ENCODE data around the gene TRAPPC14.
A peak's percentile ranks its signal among the peaks of the same experiment; 100 is the strongest.

The TRAPPC14 gene

DNA sequence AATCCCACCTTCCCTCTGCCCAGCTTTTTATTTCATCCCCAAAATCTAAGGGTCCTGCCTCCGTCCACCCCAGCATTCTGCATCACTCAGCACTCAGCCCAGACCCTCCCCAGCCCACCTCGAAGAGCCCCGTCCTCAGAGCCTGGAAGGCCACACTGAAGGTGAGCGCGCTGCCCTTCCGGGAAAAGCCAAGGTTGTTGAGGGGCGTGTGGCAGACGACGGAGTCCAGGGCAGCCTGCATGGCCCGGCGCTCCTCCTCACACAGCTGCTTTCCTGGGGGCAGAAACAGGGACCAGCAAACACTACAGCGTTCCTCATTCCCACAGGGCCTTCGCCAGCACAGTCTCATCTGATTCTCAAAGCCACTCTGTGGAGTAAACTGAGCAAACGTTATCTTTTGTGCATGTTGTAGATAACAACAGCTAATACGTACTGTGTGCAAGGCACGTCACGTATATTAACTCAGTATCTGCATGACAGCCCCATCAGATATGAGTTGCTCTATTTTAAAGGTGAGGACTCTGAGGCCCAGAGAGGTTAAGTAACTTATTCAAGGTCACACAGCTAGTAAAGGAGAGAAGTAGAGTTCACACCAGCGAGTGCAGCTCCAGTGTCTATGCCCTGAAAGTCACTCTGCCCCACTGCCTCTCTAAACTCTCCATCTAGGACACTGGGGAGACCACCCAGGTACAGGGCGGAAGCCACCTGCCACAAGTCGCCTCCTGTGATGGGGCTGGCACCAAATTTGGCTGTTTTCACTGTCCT is 2.8 kb downstream of the TRAPPC14 start:
- Histone ChIP-seq H3K4me1 (ENCODE audit: insufficient read depth, insufficient read length) (peaks cover 19% of the 10 kb centered on the region), H3K36me3 (ENCODE audit: insufficient read depth, insufficient read length, low read length) (peaks cover 52% of the 10 kb centered on the region), H3K27me3 (ENCODE audit: insufficient read depth, insufficient read length) (no peaks in the 10 kb centered on the region), H3K4me3 (ENCODE audit: insufficient read length, low read depth) (no peak overlapping the region), H3K9me3 (ENCODE audit: insufficient read depth, low read length) (no peaks in the 10 kb centered on the region), H3K9ac (ENCODE audit: insufficient read length, low read depth) (no peak overlapping the region)
- no peak for TF ChIP-seq ZNF274 (IDR thresholded peaks at IDR 0.05; ENCODE audit: low read depth, low read length)
- no peak for TF ChIP-seq SUZ12 (IDR thresholded peaks at IDR 0.05; ENCODE audit: extremely low read depth, insufficient read depth, insufficient read length)
- no peak for TF ChIP-seq YY1 (IDR thresholded peaks at IDR 0.05; ENCODE audit: insufficient read depth, insufficient read length)
- no peak for DNase-seq (ENCODE audit: low read depth, low spot score)

DNA sequence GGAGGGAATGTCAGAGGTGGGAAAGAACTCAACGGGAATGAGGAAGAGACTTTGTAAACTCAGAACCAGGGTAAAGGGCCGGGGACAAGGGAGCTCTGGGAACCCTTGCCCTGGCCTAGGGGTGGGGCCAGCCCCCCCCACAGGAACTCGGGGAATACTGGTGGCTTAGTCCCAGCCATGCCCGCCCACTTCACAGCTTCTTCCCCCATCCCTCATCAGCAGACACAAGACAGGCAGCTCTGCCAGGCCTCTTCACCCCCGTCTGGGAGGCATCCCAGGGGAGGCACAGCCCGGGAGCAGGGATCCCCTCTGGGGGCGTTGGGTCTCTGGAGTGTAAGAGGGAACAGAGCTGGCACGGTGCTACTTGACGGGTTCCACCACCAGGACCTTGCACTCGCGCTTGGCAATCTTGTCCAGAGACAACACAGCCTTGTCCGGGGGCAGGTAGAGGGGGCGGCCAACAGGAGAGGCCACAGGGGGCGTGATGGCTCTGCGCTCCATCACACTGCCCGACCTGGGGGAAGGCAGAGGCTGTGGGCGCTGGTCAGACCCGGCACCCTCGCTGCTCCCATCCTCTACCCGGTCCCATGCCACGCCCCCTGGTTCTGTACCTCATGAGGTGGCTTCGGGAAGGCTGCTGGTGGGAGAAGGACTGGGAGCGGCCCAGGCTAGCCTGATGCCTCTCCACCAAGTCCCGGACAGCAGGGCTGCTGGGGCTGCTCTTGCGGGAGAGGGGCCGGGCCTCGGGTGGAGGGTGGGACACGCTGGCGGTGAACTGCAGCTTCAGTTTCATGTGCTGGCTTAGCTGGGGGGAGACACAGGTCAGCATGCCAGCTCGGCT is 3.7 kb downstream of the TRAPPC14 start:
- Histone ChIP-seq H3K27me3 (ENCODE audit: insufficient read depth, insufficient read length) (no peaks in the 10 kb centered on the region), H3K9ac (ENCODE audit: insufficient read length, low read depth) (no peak overlapping the region), H3K4me1 (ENCODE audit: insufficient read depth, insufficient read length) (peaks cover 19% of the 10 kb centered on the region), H3K4me3 (ENCODE audit: insufficient read length, low read depth) (no peak overlapping the region), H3K36me3 (ENCODE audit: insufficient read depth, insufficient read length, low read length) (peaks cover 52% of the 10 kb centered on the region), H3K9me3 (ENCODE audit: insufficient read depth, low read length) (no peaks in the 10 kb centered on the region)
- DNase-seq (ENCODE audit: low read depth, low spot score) = no peak
- TF ChIP-seq SUZ12 (IDR thresholded peaks at IDR 0.05; ENCODE audit: extremely low read depth, insufficient read depth, insufficient read length) (no peak), YY1 (IDR thresholded peaks at IDR 0.05; ENCODE audit: insufficient read depth, insufficient read length) (no peak), ZNF274 (IDR thresholded peaks at IDR 0.05; ENCODE audit: low read depth, low read length) (no peak)

DNA sequence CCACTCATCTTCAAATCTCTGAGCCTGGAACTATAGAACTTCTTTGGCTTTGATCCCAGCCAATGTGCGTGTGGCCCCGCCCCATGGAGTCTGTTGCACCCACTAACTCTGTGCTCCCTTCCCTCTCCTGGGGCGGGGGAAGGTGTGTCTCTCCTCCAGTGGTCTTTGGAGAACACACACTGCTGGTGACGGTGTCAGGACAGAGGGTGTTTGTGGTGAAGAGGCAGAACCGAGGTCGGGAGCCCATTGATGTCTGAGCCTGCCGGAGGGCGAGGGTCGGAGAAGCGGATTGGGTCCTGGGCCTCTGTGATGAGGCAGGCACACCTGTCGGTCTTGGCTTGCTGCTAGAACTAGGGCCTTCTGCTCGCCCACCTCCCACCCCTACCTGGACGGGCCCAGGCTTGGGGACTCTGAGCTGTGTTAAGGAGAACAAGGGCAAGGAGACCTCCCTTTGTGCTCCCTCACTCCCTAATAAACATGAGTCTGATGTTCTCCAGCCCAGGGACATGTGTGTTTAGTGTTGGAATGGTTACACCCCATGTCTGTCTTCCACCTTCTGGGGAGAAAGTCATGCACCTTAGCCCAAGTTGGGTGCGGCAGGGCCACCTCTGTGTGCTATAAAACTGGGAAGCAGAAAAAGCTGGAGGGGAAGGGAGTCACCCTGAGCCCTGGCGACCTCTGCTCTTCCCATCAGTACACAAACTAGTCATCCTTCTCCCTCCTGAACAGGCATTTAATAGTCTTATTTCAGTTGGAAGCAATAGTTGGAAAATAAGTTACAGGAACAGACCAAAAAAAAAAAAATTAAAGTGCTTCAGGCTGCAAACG is 4.6 kb downstream of the TRAPPC14 start:
- no peaks in the 10 kb centered on the region for H3K27me3 ChIP-seq (ENCODE audit: insufficient read depth, insufficient read length)
- peaks cover 52% of the 10 kb centered on the region for H3K36me3 ChIP-seq (ENCODE audit: insufficient read depth, insufficient read length, low read length)
- H3K9me3 ChIP-seq (ENCODE audit: insufficient read depth, low read length) = no peaks in the 10 kb centered on the region
- DNase-seq (ENCODE audit: low read depth, low spot score) = no peak
- no peak overlapping the region for H3K4me3 ChIP-seq (ENCODE audit: insufficient read length, low read depth)
- peaks cover 19% of the 10 kb centered on the region for H3K4me1 ChIP-seq (ENCODE audit: insufficient read depth, insufficient read length)
- TF ChIP-seq YY1 (IDR thresholded peaks at IDR 0.05; ENCODE audit: insufficient read depth, insufficient read length) (no peak), SUZ12 (IDR thresholded peaks at IDR 0.05; ENCODE audit: extremely low read depth, insufficient read depth, insufficient read length) (no peak), ZNF274 (IDR thresholded peaks at IDR 0.05; ENCODE audit: low read depth, low read length) (no peak)
- H3K9ac ChIP-seq (ENCODE audit: insufficient read length, low read depth) = peak overlapping the region; percentile 57

DNA sequence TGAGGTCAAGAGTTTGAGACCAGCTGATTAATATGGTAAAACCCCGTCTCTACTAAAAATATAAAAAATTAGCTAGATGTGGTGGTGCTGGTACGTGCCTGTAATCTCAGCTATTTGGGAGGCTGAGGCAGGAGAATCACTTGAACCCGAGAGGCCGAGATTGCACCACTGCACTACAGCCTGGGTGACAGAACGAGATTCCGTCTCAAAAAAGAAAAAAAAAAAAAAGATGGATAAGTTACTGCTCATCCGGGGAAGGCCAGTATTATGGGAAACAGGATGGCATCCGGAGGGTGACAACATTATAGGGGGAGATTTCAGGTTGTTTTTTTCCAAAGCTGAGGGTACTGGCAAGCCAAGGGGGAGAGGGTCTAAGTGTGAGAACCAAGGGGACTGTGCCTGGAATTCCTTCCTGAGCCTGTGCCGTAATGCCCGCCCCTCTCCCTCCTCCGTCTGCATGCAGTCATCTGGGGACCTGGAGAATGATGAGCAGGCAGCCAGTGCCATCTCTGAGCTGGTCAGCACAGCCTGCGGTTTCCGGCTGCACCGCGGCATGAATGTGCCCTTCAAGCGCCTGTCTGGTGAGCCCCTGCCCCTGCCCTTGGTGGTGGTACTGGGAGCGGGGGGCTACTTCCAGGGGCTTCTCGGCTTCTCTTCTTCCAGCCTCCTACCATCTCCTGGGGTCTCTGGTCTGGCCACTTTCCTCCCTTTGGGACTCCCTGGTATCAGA is 5.4 kb downstream of the TRAPPC14 start:
- no peak for TF ChIP-seq YY1 (IDR thresholded peaks at IDR 0.05; ENCODE audit: insufficient read depth, insufficient read length)
- no peak for TF ChIP-seq ZNF274 (IDR thresholded peaks at IDR 0.05; ENCODE audit: low read depth, low read length)
- TF ChIP-seq SUZ12 (IDR thresholded peaks at IDR 0.05; ENCODE audit: extremely low read depth, insufficient read depth, insufficient read length) = no peak
- Histone ChIP-seq H3K4me1 (ENCODE audit: insufficient read depth, insufficient read length) (peaks cover 19% of the 10 kb centered on the region), H3K4me3 (ENCODE audit: insufficient read length, low read depth) (no peak overlapping the region), H3K36me3 (ENCODE audit: insufficient read depth, insufficient read length, low read length) (peaks cover 52% of the 10 kb centered on the region), H3K27me3 (ENCODE audit: insufficient read depth, insufficient read length) (no peaks in the 10 kb centered on the region), H3K9me3 (ENCODE audit: insufficient read depth, low read length) (no peaks in the 10 kb centered on the region), H3K9ac (ENCODE audit: insufficient read length, low read depth) (no peak overlapping the region)
- no peak for DNase-seq (ENCODE audit: low read depth, low spot score)

DNA sequence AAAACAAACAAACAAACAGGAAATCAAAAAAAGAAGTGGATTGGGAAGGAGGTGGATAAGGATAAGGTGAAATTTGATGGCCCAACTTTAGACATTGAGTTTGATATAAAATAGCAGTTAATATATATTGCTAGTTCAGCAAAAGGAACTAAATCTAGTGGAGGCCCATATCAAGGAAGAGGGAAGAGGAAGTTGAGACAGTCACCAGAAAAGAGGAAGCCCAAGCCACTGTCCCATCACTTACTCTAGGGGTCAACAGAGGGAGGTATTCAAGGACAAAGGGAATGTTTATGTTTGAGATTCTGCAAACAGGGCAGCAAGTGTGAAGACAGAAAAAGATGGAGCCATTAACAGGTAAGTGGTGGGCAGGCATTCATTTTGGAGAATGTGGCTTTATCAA is 6.1 kb downstream of the TRAPPC14 start:
- no peak overlapping the region for H3K9ac ChIP-seq (ENCODE audit: insufficient read length, low read depth)
- no peak overlapping the region for H3K4me3 ChIP-seq (ENCODE audit: insufficient read length, low read depth)
- TF ChIP-seq YY1 (IDR thresholded peaks at IDR 0.05; ENCODE audit: insufficient read depth, insufficient read length) (no peak), ZNF274 (IDR thresholded peaks at IDR 0.05; ENCODE audit: low read depth, low read length) (no peak), SUZ12 (IDR thresholded peaks at IDR 0.05; ENCODE audit: extremely low read depth, insufficient read depth, insufficient read length) (no peak)
- H3K27me3 ChIP-seq (ENCODE audit: insufficient read depth, insufficient read length) = no peaks in the 10 kb centered on the region
- H3K36me3 ChIP-seq (ENCODE audit: insufficient read depth, insufficient read length, low read length) = peaks cover 52% of the 10 kb centered on the region
- peaks cover 15% of the 10 kb centered on the region for H3K4me1 ChIP-seq (ENCODE audit: insufficient read depth, insufficient read length)
- no peak for DNase-seq (ENCODE audit: low read depth, low spot score)
- no peaks in the 10 kb centered on the region for H3K9me3 ChIP-seq (ENCODE audit: insufficient read depth, low read length)

DNA sequence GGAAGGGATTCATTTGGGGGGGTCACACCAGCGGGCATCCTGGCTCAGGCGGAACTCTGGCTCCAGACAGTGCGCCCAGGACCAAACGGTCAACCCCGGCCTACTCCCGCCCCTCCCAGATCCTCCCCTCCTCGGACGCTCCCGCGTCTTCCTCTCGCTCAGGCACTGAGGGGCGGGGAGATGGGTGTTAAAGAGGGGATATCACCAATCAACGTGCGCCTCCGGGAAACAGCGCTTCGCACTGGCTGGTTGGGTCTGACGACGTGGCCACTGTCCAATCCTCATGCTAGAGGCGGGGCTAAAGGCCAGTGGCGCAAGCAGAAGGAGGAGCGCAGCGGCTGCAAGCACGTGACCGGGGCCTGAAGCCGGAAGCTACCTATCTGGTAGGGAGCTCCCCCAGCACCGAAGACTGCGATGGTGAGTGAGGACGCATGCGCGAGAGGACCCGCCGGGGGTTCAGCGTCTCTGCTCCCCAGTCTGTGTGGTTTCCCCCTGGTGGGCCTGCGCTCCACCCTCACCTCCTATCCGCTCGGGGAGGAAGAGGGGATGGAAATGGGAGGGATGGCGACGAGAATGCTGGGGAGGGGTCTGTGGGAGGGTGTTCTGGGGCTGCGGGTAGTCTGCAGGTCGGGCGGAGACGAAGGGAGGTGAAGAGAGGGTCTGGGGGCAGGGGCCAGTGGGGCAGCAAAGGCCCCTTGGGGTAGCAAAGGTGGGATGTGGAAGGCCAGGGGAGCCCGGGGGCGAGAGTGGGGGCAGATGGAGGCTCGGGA is 9.8 kb downstream of the TRAPPC14 start, which contains the start of gene LAMTOR4:
Gene LAMTOR4, plus strand, starts transcription at position 360 of the 770 bp plus-strand sequence. Its CDS starts 55 bp downstream, at position 415.
- H3K9me3 ChIP-seq (ENCODE audit: insufficient read depth, low read length) = no peaks in the 10 kb centered on the region
- DNase-seq (ENCODE audit: low read depth, low spot score) = peak; percentile 99
- H3K9ac ChIP-seq (ENCODE audit: insufficient read length, low read depth) = peak within 1 kb of the TSS; percentile 92
- TF ChIP-seq SUZ12 (IDR thresholded peaks at IDR 0.05; ENCODE audit: extremely low read depth, insufficient read depth, insufficient read length) (no peak), YY1 (IDR thresholded peaks at IDR 0.05; ENCODE audit: insufficient read depth, insufficient read length) (no peak), ZNF274 (IDR thresholded peaks at IDR 0.05; ENCODE audit: low read depth, low read length) (no peak)
- no peaks in the 10 kb centered on the region for H3K27me3 ChIP-seq (ENCODE audit: insufficient read depth, insufficient read length)
- H3K4me3 ChIP-seq (ENCODE audit: insufficient read length, low read depth) = peak within 1 kb of the TSS; percentile 93
- H3K36me3 ChIP-seq (ENCODE audit: insufficient read depth, insufficient read length, low read length) = peaks cover 18% of the 10 kb centered on the region
- no peaks in the 10 kb centered on the region for H3K4me1 ChIP-seq (ENCODE audit: insufficient read depth, insufficient read length)
